ENCODE measurements around the gene CNGB1.

Gene CNGB1

DNA sequence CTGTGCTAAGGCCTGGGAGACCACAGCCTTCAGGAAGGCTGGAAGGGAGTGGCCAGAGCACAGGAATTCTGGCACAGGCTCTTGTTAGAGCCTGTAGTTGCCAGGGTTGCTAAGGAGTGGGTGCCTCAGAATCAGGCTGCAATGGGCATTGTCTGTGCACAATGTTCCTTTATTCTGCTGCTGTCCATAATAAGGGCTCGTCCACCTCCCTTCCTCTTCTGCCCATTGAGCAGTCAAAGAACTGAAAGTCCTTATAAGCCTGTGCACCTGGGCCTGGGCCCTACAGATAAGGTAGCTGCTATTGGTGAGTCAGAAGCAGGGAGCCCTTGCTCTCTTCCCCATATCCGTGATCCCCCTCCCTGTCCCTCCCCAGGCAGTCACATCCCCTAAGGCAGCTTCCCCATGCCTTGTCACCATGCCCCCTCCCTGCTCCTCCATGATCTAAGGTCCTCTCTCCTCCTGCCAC lies 5.4 kb upstream of the CNGB1 start:
- no peaks in the 10 kb centered on the region for H3K36me3 ChIP-seq (ENCODE audit: insufficient read depth, low read length)
- no peaks in the 10 kb centered on the region for H3K79me2 ChIP-seq (ENCODE audit: control insufficient read depth, insufficient read depth, low read length, unreplicated experiment)
- no peaks in the 10 kb centered on the region for H3K27me3 ChIP-seq (ENCODE audit: insufficient read depth, low read length)
- H3K4me3 ChIP-seq (ENCODE audit: low read depth, low read length), result no peak overlapping the region
- H3K4me1 ChIP-seq (ENCODE audit: control insufficient read depth, insufficient read depth, low read length, unreplicated experiment), result no peaks in the 10 kb centered on the region
- no peak overlapping the region for H2AFZ ChIP-seq (ENCODE audit: low read length, unreplicated experiment)
- H3K27ac ChIP-seq (ENCODE audit: low read depth, low read length), result no peak overlapping the region

DNA sequence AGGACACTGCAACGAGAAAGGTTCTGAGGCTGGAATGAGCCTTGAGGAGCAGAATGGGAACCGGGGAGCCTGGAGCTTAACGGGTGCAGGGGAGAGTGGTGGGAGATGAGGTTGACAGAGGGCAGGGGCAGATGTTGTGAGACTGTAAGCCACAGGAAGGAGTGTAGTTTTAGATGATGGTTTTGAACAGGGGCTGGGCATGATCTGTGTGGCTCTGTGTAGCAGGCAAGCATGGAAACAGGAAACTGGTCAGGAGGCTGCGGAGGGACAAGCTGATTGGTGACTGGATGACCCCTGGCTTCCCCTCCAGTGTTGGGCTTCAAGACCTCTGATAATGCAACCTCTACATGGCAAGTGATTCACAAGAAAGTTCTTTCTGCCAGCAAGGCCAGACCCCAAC lies 1.4 kb upstream of the CNGB1 start:
- Histone ChIP-seq H3K36me3 (ENCODE audit: insufficient read depth, low read length) (no peaks in the 10 kb centered on the region), H3K4me1 (ENCODE audit: control insufficient read depth, insufficient read depth, low read length, unreplicated experiment) (no peaks in the 10 kb centered on the region), H3K27ac (ENCODE audit: low read depth, low read length) (no peak overlapping the region), H2AFZ (ENCODE audit: low read length, unreplicated experiment) (no peak overlapping the region), H3K4me3 (ENCODE audit: low read depth, low read length) (no peak overlapping the region), H3K27me3 (ENCODE audit: insufficient read depth, low read length) (peaks cover 8% of the 10 kb centered on the region; the same call in 1 of the 2 replicates), H3K79me2 (ENCODE audit: control insufficient read depth, insufficient read depth, low read length, unreplicated experiment) (no peaks in the 10 kb centered on the region)

DNA sequence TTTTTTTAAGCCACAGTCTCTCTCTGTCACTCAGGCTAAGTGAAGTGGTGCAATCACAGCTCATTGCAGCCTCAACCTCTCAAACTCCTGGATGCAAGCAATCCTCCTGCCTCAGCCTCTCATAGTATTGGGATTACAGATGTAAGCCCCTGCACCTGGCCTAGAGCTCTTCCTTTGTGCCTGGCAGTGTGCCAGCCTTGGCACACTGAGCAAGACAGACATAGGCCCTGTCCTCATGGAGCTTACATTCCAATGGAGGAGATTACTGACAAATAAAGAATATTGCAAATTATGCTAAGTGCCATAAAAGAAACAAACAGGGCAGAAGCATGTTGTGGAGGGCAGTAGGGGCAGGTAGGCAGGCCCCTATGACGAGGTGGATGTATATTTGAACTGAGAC lies 920 bp upstream of the CNGB1 start:
- Histone ChIP-seq H3K79me2 (ENCODE audit: control insufficient read depth, insufficient read depth, low read length, unreplicated experiment) (no peaks in the 10 kb centered on the region), H3K27ac (ENCODE audit: low read depth, low read length) (no peak overlapping the region), H3K27me3 (ENCODE audit: insufficient read depth, low read length) (peaks cover 8% of the 10 kb centered on the region; the same call in 1 of the 2 replicates), H3K4me3 (ENCODE audit: low read depth, low read length) (no peak overlapping the region), H3K4me1 (ENCODE audit: control insufficient read depth, insufficient read depth, low read length, unreplicated experiment) (no peaks in the 10 kb centered on the region), H2AFZ (ENCODE audit: low read length, unreplicated experiment) (no peak overlapping the region), H3K36me3 (ENCODE audit: insufficient read depth, low read length) (no peaks in the 10 kb centered on the region)

DNA sequence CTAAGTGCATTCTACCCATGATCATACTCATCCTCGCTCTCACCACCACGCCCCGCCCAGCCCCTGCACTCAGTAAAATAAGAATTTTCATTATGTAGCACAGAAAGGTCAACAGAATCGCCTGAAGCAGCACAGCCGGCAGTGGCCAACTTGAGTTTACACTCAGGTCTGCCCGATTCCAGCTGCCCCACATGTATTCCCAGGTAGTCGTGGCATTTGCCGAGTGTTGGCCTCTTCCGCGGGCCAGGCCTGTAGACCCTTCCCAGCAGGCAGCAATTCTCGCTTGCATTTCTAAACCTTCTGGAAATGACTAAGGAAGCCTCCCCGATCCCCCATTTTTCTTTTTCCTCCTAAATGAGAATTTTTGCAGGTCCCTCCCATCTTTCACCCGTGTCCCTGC lies 609 bp downstream of the CNGB1 start:
- Histone ChIP-seq H3K36me3 (ENCODE audit: insufficient read depth, low read length) (no peaks in the 10 kb centered on the region), H2AFZ (ENCODE audit: low read length, unreplicated experiment) (no peak overlapping the region), H3K4me3 (ENCODE audit: low read depth, low read length) (no peak overlapping the region), H3K27ac (ENCODE audit: low read depth, low read length) (no peak overlapping the region), H3K4me1 (ENCODE audit: control insufficient read depth, insufficient read depth, low read length, unreplicated experiment) (peaks cover 5% of the 10 kb centered on the region), H3K27me3 (ENCODE audit: insufficient read depth, low read length) (peaks cover 8% of the 10 kb centered on the region; the same call in 1 of the 2 replicates), H3K79me2 (ENCODE audit: control insufficient read depth, insufficient read depth, low read length, unreplicated experiment) (no peaks in the 10 kb centered on the region)

DNA sequence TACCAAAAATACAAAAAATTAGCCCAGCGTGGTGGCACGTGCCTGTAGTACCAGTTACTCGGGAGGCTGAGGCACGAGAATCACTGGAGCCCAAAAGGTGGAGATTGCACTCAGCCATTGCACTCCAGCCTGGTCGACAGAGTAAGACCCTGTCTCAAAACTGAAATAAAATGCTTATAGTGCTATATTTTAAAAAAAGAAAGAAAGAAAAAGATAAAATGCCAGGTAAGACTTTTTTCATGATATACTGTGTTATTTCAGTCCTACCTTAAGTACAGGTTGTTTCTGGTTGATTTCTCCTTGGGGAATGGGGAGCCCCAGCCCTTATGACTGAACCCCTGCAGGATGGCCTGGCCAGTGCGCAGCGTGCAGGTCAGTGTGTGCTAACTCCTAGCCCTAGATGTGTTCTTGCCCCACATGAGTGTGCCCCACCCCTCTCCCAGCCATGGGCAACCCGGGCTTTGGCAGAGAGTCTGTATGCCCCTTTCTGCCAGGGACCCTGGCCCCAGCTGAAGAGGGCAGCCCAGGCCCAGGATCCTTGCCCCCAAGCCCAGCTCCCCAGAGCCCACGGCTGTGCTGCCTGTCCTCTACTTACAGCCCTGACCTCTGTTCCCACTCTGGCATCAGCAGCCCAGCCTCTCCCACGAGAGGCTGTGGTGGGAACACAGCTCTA lies 1.3 kb downstream of the CNGB1 start:
- no peak overlapping the region for H3K27ac ChIP-seq (ENCODE audit: low read depth, low read length)

DNA sequence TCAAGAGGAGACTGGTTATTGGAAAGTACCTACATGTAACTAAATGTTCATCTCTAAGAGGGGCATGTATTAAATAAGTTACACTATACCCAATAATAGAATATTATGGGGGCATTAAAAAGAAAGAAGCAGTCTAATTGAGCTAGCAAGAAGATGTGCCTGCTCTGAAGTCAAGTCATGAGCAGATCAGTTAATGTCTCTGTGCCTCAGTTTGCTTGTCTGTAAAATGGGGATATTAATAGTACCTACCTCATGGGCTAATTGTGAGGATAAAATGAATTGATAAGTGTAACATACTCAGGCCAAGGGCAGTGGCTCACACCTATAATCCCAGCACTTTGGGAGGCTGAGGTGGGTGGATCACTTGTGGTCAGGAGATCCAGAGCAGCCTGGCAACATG lies 3.0 kb downstream of the CNGB1 start:
- H3K4me1 ChIP-seq (ENCODE audit: control insufficient read depth, insufficient read depth, low read length, unreplicated experiment), result peaks cover 5% of the 10 kb centered on the region
- no peaks in the 10 kb centered on the region for H3K36me3 ChIP-seq (ENCODE audit: insufficient read depth, low read length)
- H3K27ac ChIP-seq (ENCODE audit: low read depth, low read length), result no peak overlapping the region
- no peaks in the 10 kb centered on the region for H3K79me2 ChIP-seq (ENCODE audit: control insufficient read depth, insufficient read depth, low read length, unreplicated experiment)
- H3K4me3 ChIP-seq (ENCODE audit: low read depth, low read length), result no peak overlapping the region
- peaks cover 8% of the 10 kb centered on the region; the same call in 1 of the 2 replicates for H3K27me3 ChIP-seq (ENCODE audit: insufficient read depth, low read length)
- no peak overlapping the region for H2AFZ ChIP-seq (ENCODE audit: low read length, unreplicated experiment)

More for the DNA sequence above, 1.3 kb downstream of the CNGB1 start:
- no peaks in the 10 kb centered on the region for H3K36me3 ChIP-seq (ENCODE audit: insufficient read depth, low read length)
- H3K4me1 ChIP-seq (ENCODE audit: control insufficient read depth, insufficient read depth, low read length, unreplicated experiment), result peaks cover 5% of the 10 kb centered on the region
- peaks cover 8% of the 10 kb centered on the region; the same call in 1 of the 2 replicates for H3K27me3 ChIP-seq (ENCODE audit: insufficient read depth, low read length)
- H3K4me3 ChIP-seq (ENCODE audit: low read depth, low read length), result no peak overlapping the region
- H3K79me2 ChIP-seq (ENCODE audit: control insufficient read depth, insufficient read depth, low read length, unreplicated experiment), result no peaks in the 10 kb centered on the region
- no peak overlapping the region for H2AFZ ChIP-seq (ENCODE audit: low read length, unreplicated experiment)

DNA sequence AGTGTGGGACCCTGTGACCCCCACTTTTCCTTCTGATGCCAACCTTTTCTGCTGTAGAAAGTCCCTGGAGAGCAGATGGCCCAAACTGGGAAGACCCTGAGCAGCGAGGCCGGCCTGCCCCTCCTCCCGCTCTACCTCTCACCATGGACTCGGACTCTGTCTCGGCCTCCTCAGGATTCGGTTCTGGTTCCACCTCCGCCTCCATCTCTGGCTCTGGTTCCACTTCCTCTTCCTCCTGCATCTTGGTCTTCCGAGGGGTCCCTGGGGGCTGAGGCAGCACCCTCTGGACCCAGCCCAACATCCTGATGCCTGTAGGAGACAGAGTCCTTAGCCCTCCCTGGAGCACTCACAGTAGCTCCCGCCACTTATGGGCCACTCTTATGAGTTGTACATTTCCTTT lies 3.9 kb downstream of the CNGB1 start:
- no peak overlapping the region for H3K27ac ChIP-seq (ENCODE audit: low read depth, low read length)
- H3K79me2 ChIP-seq (ENCODE audit: control insufficient read depth, insufficient read depth, low read length, unreplicated experiment), result no peaks in the 10 kb centered on the region
- no peak overlapping the region for H2AFZ ChIP-seq (ENCODE audit: low read length, unreplicated experiment)
- peaks cover 8% of the 10 kb centered on the region; the same call in 1 of the 2 replicates for H3K27me3 ChIP-seq (ENCODE audit: insufficient read depth, low read length)
- H3K36me3 ChIP-seq (ENCODE audit: insufficient read depth, low read length), result no peaks in the 10 kb centered on the region
- no peak overlapping the region for H3K4me3 ChIP-seq (ENCODE audit: low read depth, low read length)
- peaks cover 5% of the 10 kb centered on the region for H3K4me1 ChIP-seq (ENCODE audit: control insufficient read depth, insufficient read depth, low read length, unreplicated experiment)

DNA sequence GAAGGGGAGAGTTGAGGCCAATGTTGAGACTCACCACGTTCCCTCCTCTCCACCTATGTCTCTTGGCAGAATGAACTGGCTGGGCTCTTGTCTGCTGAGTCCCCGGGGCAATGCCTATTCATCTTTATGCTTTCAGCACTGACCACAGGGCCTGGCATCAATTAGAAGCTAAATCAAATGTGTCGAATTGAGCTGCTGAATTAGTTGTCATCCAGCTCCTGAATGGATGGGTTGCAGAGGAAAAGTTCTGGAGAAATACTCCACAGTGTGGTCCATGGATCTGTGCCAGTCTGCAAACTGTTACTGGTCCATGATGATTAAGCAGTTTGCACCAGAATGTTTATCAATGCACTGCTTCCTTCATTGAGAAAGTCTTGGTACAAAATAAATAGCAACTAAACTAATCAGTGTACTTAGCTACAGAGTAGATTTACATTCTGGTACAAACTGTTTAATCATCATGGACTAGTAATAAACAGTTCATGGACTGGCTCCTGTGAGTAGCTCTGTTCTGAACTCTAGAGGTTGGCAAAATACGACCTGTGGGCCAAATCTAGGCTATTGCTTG lies 4.6 kb downstream of the CNGB1 start:
- Histone ChIP-seq H3K4me3 (ENCODE audit: low read depth, low read length) (no peak overlapping the region), H3K4me1 (ENCODE audit: control insufficient read depth, insufficient read depth, low read length, unreplicated experiment) (peaks cover 5% of the 10 kb centered on the region), H3K27me3 (ENCODE audit: insufficient read depth, low read length) (peaks cover 8% of the 10 kb centered on the region), H2AFZ (ENCODE audit: low read length, unreplicated experiment) (no peak overlapping the region), H3K36me3 (ENCODE audit: insufficient read depth, low read length) (no peaks in the 10 kb centered on the region), H3K79me2 (ENCODE audit: control insufficient read depth, insufficient read depth, low read length, unreplicated experiment) (no peaks in the 10 kb centered on the region), H3K27ac (ENCODE audit: low read depth, low read length) (no peak overlapping the region)

DNA sequence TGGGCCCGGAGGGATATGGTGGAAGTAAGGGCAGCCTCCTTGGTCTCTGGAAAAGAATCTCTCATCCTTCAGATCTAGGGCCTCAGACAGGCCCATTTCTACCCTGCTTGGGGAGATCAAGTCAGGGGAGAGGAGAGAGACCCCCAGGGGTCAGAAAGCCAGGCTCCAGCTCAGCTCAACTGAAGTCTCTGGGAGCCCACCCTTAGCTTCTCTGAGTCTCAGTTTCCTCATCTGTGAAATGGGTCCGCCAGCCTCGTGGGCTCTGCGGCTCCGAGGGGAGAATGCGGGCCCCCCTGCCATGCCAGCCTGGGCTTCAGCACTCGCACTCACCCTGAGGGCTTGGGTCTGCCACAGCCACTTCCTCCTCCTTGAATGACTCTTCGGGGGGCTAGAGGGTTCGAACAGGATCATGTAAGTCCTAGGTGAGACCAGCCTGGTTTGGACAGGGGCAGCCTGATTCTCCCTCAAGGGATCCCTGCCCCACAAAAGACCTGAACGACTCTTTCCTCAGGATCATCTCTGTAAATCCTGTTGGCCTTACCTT lies 6.7 kb downstream of the CNGB1 start:
- Histone ChIP-seq H3K4me3 (ENCODE audit: low read depth, low read length) (no peak overlapping the region), H3K4me1 (ENCODE audit: control insufficient read depth, insufficient read depth, low read length, unreplicated experiment) (peaks cover 5% of the 10 kb centered on the region), H3K79me2 (ENCODE audit: control insufficient read depth, insufficient read depth, low read length, unreplicated experiment) (no peaks in the 10 kb centered on the region), H3K27me3 (ENCODE audit: insufficient read depth, low read length) (no peaks in the 10 kb centered on the region; the same call in 1 of the 2 replicates), H3K36me3 (ENCODE audit: insufficient read depth, low read length) (no peaks in the 10 kb centered on the region), H3K27ac (ENCODE audit: low read depth, low read length) (no peak overlapping the region), H2AFZ (ENCODE audit: low read length, unreplicated experiment) (no peak overlapping the region)

DNA sequence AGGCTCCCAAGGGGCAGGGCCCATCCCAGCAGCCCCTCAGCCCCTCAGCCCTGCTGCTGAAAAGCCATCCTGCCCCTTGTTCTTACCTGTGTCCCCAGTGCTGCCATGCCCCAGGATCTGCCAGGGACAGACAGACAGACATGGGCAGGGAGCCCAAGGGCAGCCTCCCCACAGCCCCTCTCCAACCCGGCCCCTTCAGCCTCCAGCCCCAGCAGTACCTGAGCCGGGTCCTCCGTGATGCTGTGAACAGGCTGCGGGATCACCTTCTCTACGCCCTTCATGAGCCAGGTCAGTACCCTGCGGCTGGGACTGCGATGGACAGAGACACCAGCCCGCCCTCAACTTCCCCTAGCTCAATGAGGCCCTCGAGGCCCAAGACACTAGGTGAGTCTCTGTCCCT lies 8.2 kb downstream of the CNGB1 start:
- no peak overlapping the region for H2AFZ ChIP-seq (ENCODE audit: low read length, unreplicated experiment)
- H3K36me3 ChIP-seq (ENCODE audit: insufficient read depth, low read length), result no peaks in the 10 kb centered on the region
- H3K79me2 ChIP-seq (ENCODE audit: control insufficient read depth, insufficient read depth, low read length, unreplicated experiment), result no peaks in the 10 kb centered on the region
- peaks cover 5% of the 10 kb centered on the region for H3K4me1 ChIP-seq (ENCODE audit: control insufficient read depth, insufficient read depth, low read length, unreplicated experiment)
- H3K27ac ChIP-seq (ENCODE audit: low read depth, low read length), result no peak overlapping the region
- no peak overlapping the region for H3K4me3 ChIP-seq (ENCODE audit: low read depth, low read length)
- no peaks in the 10 kb centered on the region; the same call in 1 of the 2 replicates for H3K27me3 ChIP-seq (ENCODE audit: insufficient read depth, low read length)

DNA sequence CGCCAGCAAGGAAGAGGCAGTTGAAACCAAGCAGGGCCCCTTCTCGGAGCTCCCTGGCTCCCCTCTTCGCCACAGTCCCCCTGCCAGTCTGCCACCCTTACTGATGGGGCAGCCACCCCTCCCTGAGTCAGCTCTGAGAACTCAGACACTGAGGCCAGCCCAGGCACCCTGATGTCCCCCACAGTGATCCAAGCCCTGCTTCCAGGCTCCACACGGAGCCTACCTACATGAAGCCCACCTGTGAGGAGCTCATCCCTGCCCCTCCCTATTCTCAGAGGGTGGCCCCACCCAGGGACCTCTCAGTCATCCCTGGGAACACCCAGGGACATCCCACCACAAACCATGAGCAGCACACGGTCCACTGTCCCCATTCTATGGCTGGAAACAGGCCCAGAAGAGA lies 8.9 kb downstream of the CNGB1 start:
- no peaks in the 10 kb centered on the region for H3K79me2 ChIP-seq (ENCODE audit: control insufficient read depth, insufficient read depth, low read length, unreplicated experiment)
- no peaks in the 10 kb centered on the region for H3K36me3 ChIP-seq (ENCODE audit: insufficient read depth, low read length)
- H3K4me1 ChIP-seq (ENCODE audit: control insufficient read depth, insufficient read depth, low read length, unreplicated experiment), result peaks cover 5% of the 10 kb centered on the region
- H2AFZ ChIP-seq (ENCODE audit: low read length, unreplicated experiment), result no peak overlapping the region
- no peaks in the 10 kb centered on the region; the same call in 1 of the 2 replicates for H3K27me3 ChIP-seq (ENCODE audit: insufficient read depth, low read length)
- H3K27ac ChIP-seq (ENCODE audit: low read depth, low read length), result no peak overlapping the region
- H3K4me3 ChIP-seq (ENCODE audit: low read depth, low read length), result no peak overlapping the region

Data from ACC112 (cell line).